ENCODE results near the gene PKNOX1. TPM values are rescaled to one million over a fixed set of nuclear protein-coding genes. Genes with fewer than 3 reads are reported as not detected.
"Not testable (repeated sequence)": the region's sequence is repeated elsewhere in the genome, so short reads cannot be mapped to it uniquely, and the experiment has no call there.

Gene PKNOX1
- polyA plus RNA-seq, 1 donor = 21.0 TPM

GRCh38 chr21:42951193-42951592 lies 23.2 kb upstream of the PKNOX1 start:
- not testable (repeated sequence) for DNase-seq

DNA sequence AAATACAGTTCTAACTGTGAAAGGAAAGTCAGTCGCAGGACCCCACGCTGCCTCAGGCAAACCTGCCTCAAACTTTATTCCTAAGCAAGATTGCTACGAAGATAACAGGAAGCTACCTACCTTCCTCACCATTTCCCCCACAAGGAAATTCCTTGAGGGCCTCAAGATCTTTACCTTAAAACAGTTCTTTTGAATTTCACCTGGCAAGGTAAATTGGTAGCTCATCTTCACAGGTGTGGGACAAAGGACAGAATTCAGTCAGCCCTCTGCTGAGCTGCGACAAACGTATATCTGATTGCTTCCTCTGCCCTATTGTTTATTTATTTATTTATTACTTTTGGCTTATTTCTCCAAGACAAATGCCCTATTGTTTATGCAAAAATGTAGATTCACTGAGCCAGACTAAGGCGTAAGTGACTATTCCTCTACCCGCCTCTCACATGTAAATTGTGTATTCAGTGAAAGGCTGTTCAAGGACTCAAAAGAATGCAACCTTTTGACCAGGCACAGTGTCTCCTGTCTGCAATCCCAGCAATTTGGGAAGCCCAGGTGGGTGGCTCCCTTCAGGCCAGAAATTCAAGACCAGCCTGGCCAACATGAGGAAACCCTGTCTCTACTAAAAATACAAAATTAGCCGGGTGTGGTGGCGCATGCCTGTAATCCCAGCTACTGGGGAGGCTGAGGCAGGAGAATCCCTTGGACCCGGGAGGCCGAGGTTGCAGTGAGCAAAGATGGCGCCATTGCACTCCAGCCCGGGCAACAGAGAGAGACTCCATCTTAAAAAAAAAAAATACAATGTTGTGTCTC lies 17.3 kb upstream of the PKNOX1 start:
- DNase-seq = no peak

DNA sequence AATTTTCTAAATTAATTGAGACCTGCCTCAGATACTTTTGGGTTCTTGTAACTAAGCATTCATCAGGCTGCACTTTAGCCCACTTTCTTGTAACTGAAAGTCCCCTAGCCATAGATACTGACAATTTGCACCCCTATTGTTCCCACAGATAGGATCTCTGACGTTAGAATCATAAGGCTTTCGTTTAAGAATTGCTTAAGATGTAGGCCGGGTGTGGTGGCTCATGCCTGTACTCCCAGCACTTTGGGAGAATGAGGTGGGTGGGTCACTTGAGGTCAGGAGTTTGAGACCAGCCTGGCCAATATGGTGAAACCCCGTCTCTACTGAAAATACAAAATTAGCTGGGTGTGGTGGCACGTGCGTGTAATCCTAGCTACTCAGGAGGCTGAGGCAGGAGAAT lies 16.2 kb upstream of the PKNOX1 start:
- DNase-seq = not testable (repeated sequence)

GRCh38 chr21:42959728-42960127 lies 14.6 kb upstream of the PKNOX1 start:
- no peak for DNase-seq

DNA sequence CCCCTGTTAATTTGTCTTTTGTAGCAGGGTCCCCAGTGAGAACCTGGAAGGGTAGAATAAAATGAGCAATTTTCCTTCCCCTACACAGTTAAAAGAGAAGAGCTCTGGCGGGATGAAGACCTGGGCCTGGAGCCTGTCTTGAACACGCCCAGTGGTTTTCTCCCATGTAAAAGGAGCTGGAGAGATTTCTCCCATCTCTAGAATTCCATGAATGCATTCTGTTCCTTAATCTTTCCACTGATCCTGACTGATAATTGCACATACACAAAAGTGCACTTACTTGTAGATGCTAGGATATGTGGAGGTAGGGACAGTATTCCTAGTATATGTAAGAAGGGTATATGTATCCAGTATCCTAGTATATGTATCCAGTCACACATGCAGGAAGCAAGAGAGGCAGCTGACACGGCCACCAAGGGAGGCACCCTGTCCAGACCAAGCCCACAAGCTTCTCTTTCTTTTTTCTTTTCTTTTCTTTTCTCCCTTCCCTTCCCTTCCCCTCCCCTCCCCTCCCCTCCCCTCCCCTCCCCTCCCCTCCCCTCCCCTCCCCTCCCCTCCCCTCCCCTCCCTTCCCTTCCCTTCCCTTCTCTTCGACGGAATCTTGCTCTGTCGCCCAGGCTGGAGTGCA lies 11.9 kb upstream of the PKNOX1 start:
- no peak for DNase-seq

DNA sequence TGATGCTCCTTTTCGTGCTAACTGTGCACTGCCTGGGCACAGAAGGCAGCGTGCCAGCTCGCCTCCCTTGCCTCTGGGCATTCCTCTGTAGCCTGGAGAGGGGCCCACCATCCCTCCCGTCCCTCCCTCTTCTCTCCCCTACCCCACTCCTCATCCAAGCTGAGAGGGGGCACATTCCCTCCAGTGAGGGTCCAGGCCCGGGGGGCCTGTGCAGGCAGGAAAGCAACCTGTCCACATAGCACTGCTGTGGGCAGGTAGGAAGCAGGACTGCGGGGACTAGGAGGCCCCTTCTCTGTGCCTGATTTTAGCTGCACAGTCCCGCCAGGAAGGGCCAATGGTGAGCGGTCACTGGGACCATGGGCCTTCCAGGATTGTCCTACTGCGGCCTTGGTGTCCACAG lies 10.3 kb upstream of the PKNOX1 start:
- no peak for DNase-seq

DNA sequence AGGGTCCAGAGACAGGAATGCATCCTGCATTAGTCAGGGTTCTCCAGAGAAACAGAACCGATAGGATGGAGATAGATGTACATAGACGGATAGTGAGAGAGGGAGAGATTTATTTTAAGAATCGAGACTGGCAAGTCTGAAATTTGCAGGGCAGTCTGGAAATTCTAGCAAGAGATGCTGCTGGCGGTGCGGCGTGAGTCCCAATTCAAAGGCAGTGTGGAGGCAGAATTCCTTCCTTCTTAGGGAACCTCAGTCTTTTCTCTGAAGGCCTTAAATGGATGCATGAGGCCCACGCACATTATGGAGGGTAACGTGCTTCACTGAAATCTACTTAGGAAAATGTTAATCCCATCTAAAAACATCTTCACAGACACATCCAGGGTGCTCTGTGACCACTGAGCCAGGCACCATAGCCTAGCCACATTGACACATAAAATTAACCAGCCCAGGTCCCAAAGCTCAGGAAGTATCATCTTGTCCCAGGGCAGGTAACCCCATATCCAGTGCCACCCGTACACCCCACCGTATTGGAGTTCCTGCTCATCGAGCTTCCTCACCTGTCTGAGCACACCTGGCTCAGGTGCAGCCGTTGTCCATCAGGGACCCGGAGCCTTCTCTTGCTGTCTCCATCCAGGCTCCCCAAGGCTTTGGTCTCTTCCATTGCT lies 9.7 kb upstream of the PKNOX1 start:
- DNase-seq = no peak

DNA sequence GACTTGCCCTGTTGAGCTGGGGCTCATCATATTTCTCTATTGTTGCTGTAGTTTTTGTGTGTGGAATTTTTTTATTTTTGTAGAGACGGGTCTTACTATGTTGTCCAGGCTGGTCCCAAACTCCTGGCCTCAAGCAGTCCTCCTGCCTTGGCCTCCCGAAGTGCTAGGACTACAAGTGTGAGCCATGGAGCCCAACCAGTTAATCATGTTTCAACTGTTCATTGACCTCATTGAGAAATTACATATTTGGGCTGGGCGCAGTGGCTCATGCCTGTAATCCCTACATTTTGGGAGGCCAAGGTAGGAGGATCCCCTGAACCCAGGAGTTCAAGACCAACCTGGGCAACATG lies 9.2 kb upstream of the PKNOX1 start:
- no peak for DNase-seq

- DNase-seq = not testable (repeated sequence)
These were observed 6.7 kb upstream of the PKNOX1 start for GRCh38 chr21:42967616-42968015.

GRCh38 chr21:42969193-42969600 lies 5.2 kb upstream of the PKNOX1 start:
- no peak for DNase-seq

DNA sequence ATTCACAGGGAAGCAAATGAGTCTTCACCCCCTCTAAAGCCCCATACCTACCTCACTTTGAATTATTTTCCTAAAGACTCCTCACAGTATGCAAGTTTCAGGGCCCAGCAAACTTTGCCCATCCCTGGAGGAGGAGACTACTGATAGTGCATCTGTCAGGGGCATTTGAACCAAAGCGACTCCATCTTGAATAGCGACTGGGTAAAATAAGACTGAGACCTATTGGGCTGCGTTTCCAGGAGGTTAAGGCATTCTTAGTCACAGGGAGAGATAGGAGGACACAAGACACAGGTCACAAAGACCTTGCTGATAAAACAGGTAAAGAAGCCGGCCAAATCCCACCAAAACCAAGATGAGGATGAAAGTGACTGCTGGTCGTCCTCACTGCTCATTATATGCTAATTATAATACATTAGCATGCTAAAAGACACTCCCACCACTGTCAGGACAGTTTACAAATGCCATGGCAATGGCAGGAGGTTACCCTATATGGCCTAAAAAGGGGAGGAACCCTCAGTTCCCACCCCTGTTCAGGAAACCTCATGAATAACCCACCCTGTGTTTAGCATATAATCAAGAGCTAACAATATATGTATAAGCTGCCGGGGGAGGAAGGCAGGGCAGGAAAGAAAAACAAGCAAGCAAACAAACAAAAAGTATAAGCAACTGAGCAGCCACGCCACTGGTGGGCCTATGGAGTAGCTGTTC lies 3.3 kb upstream of the PKNOX1 start:
- no peak for DNase-seq

DNA sequence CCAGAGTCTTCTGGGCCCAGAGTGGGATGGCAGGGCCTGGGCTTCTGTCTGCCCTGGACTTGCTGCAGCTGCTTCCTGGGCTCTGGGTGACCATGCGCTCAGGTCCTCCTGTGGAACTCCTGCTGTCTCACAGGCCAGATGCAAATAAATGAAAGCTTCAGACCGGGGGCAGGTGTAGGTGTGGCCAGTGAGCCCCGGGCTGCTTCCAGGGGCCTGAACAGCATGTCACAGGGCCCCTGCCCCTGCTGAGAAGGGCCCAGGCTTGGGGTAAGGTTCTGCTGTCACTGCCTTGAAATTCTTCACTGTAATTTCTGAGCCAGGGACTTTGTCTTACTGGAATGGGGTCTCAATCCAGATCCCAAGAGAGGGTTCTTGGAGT lies 2.5 kb upstream of the PKNOX1 start:
- no peak for DNase-seq

GRCh38 chr21:42973309-42973990 lies 912 bp upstream of the PKNOX1 start:
- no peak for DNase-seq

GRCh38 chr21:42974832-42975820 lies 764 bp downstream of the PKNOX1 start:
- peak; percentile 79 for DNase-seq

DNA sequence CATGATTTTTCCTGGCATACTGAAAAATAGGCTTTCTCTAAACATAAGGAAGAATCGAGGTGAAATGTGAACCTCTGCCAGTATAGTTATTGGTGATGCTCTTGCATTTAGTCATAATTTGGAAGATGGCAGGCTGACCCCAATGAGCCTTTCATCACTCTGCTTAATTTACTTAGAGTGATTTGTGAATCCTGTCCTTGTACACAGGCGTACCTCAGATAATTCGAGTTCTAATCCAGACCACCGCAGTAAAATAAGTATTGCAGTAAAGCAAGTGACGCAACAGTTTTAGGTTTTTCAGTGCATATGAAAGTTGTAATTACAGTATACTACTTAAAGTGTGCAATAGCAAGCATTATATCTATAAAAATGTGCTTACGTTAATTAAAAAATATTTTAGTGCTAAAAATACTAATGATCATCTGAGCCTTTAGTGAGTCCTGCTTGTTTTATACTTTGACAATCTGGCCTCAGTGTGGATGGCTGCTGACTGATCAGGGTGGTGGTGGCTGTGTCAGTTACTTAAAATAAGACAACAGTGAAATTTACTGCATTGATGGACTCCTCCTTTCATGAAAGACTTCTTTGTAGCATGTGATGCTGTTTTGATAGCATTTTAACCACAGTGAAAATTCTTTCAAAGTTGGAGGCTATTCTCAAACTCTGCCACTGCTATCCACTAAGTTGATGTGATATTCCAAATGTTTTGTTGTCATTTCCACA lies 1.7 kb downstream of the PKNOX1 start:
- no peak for DNase-seq

GRCh38 chr21:42980312-42981213 lies 6.2 kb downstream of the PKNOX1 start:
- DNase-seq = no peak

GRCh38 chr21:42981214-42981523 lies 6.8 kb downstream of the PKNOX1 start:
- no peak for DNase-seq

GRCh38 chr21:42981862-42982261 lies 7.5 kb downstream of the PKNOX1 start:
- DNase-seq = no peak

- DNase-seq = no peak
These were observed 8.7 kb downstream of the PKNOX1 start for GRCh38 chr21:42983103-42983502.

GRCh38 chr21:42983869-42984268 lies 9.5 kb downstream of the PKNOX1 start:
- no peak for DNase-seq

Measured in hindlimb muscle (tissue), 1 donor.